Activated CD8-positive, alpha-beta memory T cell treated with anti-CD3 and anti-CD28 coated beads for 48 hours (primary cell): Measurements from ENCODE around the gene BORCS8.
"Not testable (repeated sequence)": the region's sequence is repeated elsewhere in the genome, so short reads cannot be mapped to it uniquely, and the experiment has no call there.

Experiments
- DNase-seq, 3 experiments: peaks; one replicate each; pipeline ENCODE4 v3.0.0-alpha.2; 2020; ENCODE audit warnings: low read depth in 2 of 3, low spot score in 2 of 3

BORCS8 gene

GRCh38 chr19:19181488-19181998 is 10.4 kb downstream of the BORCS8 start:
- no peak for DNase-seq

GRCh38 chr19:19179548-19180441 is 12.2 kb downstream of the BORCS8 start:
- DNase-seq, result no peak

GRCh38 chr19:19176950-19177349 is 15.0 kb downstream of the BORCS8 start:
- no peak for DNase-seq

GRCh38 chr19:19173243-19173642 is 18.7 kb downstream of the BORCS8 start:
- not testable (repeated sequence) for DNase-seq

GRCh38 chr19:19171821-19172532 is 20.0 kb downstream of the BORCS8 start:
- no peak for DNase-seq

GRCh38 chr19:19170873-19171672 is 20.9 kb downstream of the BORCS8 start:
- DNase-seq, result no peak

- DNase-seq, result peak; percentile 47 to 67 (median 55)
Observed at GRCh38 chr19:19170053-19170872, 21.7 kb downstream of the BORCS8 start, which contains the start of gene MEF2B. MEF2B (minus strand) TSS chr19:19170263; CDS start chr19:19150735, 19,528 bp downstream.

GRCh38 chr19:19169236-19170052 is 22.5 kb downstream of the BORCS8 start:
- DNase-seq, result no peak

- DNase-seq, result no peak
Observed at GRCh38 chr19:19167612-19168011, 24.3 kb downstream of the BORCS8 start.

GRCh38 chr19:19165396-19165795 is 26.6 kb downstream of the BORCS8 start:
- no peak for DNase-seq

GRCh38 chr19:19162495-19162894 is 29.5 kb downstream of the BORCS8 start:
- no peak for DNase-seq

GRCh38 chr19:19160461-19161035 is 31.4 kb downstream of the BORCS8 start:
- no peak for DNase-seq

- no peak for DNase-seq
Observed at GRCh38 chr19:19159534-19159933, 32.4 kb downstream of the BORCS8 start.

GRCh38 chr19:19157808-19158207 is 34.1 kb downstream of the BORCS8 start:
- DNase-seq, result no peak

GRCh38 chr19:19155495-19156219 is 36.3 kb downstream of the BORCS8 start:
- no peak for DNase-seq

- no peak for DNase-seq
Observed at GRCh38 chr19:19154768-19155494, 37.0 kb downstream of the BORCS8 start.

GRCh38 chr19:19152668-19153384 is 39.1 kb downstream of the BORCS8 start:
- no peak for DNase-seq
